Keratinocyte (primary cell): Measurements from ENCODE around the gene MEGF11.

Experiments
- EZH2 ChIP-seq: IDR thresholded peaks from one replicate; pipeline ENCODE4 v1.6.1; 2012; ENCODE audit warnings: inconsistent platforms, mild to moderate bottlenecking, low read length, moderate library complexity
- TF ChIP-seq, protein P1 (sequence below), 3 experiments: IDR thresholded peaks in 1 of 3; conservative IDR thresholded peaks in 1 of 3; optimal IDR thresholded peaks in 1 of 3; 2 replicates in 2 of 3; 3 replicates in 1 of 3; pipeline versions ENCODE3 to v1.5.1; 2011; ENCODE audit warnings: low read length in 3 of 3, mild to moderate bottlenecking in 3 of 3, moderate library complexity in 2 of 3, control low read depth in 1 of 3, inconsistent platforms in 1 of 3; ENCODE audit not compliant: insufficient read depth in 2 of 3; ENCODE audit errors: extremely low read depth in 1 of 3

DNA sequence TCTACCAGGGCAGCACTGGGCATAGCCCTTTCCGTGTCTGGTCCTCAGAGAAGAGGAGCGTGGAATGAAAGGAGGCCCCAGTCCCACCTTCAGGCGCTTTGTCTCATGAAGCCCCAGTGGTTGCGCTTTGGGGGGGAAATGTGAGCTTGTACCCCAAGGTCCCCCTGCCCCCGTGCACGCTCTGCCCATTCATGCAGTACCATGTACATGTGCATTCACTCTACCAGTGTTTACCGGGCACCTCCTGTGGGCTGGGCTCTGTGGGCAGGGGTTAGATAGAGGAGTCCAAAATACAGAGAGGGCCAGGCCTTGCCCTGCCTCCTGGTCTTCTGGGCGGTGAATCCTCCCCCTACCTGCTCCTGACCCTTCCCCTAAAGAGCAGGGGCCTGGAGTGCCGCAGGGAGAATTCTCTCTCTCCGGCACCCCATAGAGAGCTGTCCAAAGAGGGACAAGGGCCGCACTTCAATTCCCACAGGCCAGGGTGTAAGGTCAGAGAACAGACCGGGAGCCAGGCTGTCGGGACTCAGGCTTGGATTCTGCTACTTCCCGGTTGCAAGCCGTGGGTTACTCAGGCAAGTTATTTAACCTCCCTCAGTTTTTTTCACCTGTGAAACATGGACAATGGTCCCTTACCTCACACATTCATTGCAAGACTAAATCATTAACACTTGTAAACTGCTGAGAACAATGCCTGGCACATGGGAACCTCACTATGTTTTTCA is 153.4 kb downstream of the MEGF11 start:
- TF ChIP-seq EZH2, result no peak
- TF ChIP-seq, protein P1, sequence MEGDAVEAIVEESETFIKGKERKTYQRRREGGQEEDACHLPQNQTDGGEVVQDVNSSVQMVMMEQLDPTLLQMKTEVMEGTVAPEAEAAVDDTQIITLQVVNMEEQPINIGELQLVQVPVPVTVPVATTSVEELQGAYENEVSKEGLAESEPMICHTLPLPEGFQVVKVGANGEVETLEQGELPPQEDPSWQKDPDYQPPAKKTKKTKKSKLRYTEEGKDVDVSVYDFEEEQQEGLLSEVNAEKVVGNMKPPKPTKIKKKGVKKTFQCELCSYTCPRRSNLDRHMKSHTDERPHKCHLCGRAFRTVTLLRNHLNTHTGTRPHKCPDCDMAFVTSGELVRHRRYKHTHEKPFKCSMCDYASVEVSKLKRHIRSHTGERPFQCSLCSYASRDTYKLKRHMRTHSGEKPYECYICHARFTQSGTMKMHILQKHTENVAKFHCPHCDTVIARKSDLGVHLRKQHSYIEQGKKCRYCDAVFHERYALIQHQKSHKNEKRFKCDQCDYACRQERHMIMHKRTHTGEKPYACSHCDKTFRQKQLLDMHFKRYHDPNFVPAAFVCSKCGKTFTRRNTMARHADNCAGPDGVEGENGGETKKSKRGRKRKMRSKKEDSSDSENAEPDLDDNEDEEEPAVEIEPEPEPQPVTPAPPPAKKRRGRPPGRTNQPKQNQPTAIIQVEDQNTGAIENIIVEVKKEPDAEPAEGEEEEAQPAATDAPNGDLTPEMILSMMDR (optimal IDR thresholded peaks at IDR 0.05 in 1 of 3, IDR thresholded peaks at IDR 0.05 in 1 of 3, conservative IDR thresholded peaks at IDR 0.05 in 1 of 3; ENCODE audit: extremely low read depth in 1 of 3, insufficient read depth in 2 of 3, low read length in 3 of 3), result no peak
